ENCODE measurements around the gene MAP4.

- TF ChIP-seq EP300 (IDR thresholded peaks at IDR 0.05) (no peak), CTCF (IDR thresholded peaks at IDR 0.05) (no peak), POLR2AphosphoS5 (IDR thresholded peaks at IDR 0.05) (no peak)
Observed at GRCh38 chr3:48015431-48016180, 610 bp downstream of the MAP4 start.

All from stomach (tissue), 4 donors.